Activated CD8-positive, alpha-beta memory T cell treated with anti-CD3 and anti-CD28 coated beads, Interleukin-2, amount 50 U/mL, for 48 hours (primary cell): ENCODE measurements around the gene INSL6.
"Not testable (repeated sequence)": the region's sequence is repeated elsewhere in the genome, so short reads cannot be mapped to it uniquely, and the experiment has no call there.

Source experiments
- DNase-seq: peaks from one replicate; pipeline ENCODE4 v3.0.0-alpha.2; 2020

Gene INSL6, protein sequence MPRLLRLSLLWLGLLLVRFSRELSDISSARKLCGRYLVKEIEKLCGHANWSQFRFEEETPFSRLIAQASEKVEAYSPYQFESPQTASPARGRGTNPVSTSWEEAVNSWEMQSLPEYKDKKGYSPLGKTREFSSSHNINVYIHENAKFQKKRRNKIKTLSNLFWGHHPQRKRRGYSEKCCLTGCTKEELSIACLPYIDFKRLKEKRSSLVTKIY

DNA sequence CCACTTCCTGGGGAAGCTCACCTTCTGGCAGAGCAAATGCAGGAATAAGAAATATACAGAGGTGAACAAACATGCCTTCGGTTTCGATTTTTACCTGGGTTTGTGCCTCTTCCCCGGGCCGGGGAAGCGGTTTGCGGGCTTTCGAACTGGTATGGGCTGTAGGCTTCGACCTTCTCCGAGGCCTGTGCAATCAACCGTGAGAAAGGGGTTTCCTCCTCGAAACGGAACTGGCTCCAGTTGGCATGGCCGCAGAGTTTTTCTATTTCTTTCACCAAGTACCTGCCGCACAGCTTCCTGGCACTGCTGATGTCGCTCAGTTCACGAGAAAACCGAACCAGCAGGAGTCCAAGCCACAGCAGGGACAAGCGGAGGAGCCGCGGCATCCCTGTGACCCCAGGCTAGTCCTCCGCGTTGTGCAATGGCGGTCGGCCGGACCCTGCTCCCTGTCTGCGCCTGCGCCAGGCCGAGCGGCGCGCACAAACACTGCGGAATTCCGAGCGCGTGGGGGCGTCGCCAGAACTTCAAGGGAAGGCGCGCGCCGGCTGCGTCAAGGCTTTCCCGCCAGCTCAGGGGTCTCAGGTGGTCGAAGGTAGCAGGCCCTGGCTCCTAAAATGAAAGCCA lies at the start of gene INSL6:
TSS of gene INSL6 (minus strand) at position 420 of the 621 bp plus-strand sequence. CDS start at position 383, 37 bp downstream.
- DNase-seq: no peak

DNA sequence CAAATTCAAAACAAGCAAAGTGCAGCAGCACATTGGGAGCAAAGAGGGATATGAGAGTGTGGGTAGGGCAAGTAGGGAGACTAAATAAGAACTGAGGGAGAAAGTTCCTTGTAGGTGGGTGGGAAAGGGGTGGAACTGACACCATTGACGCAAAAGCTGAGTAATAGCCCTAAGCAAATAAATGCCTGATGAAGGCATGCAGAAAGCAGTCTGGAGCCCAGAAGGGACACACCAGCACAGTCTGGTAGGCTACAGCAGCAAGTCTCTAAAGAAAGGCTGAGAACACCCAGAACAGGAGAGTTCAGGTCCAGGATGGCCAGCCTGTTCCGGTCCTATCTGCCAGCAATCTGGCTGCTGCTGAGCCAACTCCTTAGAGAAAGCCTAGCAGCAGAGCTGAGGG lies 45.8 kb upstream of the INSL6 start, which contains the start of gene INSL4:
TSS of gene INSL4 (plus strand) at position 208 of the 400 bp plus-strand sequence. CDS start at position 313, 105 bp downstream.
- DNase-seq: no peak

DNA sequence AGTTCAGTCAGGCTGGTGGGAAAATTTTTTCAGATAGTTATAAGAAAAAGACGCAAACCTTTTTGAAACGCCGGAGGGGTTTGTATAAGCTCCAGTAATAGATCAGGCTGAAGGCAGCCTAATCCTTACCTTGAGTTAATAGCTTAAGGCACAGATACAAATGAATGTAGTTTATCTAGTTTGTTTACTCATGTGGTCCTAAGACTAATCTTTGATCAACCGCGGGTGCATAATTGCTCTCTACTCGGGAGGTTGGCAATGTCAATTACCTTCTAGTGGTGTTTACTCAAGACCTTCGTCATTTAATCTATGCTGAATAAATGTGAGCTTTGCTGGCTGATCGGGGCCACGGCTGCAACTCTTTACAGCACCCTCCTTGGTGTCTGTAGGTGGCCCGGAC lies 45.1 kb upstream of the INSL6 start:
- DNase-seq: no peak

DNA sequence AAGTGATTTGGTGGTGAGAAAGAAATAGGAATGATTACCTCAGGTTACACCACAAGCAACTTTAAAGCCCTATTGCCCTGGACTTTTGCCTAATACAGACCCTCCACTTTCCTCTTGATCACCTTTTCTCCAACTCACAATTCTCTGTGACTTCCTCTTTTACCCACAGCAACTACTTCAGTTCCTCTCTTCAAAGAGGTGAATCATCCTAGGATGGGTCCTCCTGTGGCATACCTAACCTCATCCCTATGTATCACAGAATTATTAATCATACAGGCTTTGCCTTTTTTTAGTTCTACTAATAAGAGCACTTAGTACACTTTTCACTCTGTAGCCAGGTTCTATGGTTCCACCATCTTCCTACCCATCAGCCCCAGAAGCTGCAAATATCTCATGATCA lies 19.6 kb upstream of the INSL6 start:
- no peak for DNase-seq

DNA sequence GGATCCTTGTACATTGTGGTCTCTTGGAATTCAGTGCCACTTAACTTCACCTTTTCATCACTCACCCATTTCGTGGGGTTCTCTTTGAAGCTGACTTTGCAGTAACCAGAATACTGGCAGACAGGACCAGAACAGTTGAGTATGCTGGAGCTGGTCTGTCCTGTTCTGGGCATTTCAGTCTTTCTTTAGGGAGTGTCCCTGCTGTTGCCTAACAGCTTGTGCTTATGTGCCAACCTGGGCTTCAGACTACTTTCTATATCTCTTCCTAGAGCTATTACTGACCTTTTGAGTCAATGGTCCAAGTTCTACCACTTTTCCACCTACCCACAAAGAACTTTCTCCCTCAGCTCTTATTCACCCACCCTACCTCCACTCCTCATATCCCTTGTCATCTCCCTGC lies 10.0 kb upstream of the INSL6 start:
- no peak for DNase-seq

DNA sequence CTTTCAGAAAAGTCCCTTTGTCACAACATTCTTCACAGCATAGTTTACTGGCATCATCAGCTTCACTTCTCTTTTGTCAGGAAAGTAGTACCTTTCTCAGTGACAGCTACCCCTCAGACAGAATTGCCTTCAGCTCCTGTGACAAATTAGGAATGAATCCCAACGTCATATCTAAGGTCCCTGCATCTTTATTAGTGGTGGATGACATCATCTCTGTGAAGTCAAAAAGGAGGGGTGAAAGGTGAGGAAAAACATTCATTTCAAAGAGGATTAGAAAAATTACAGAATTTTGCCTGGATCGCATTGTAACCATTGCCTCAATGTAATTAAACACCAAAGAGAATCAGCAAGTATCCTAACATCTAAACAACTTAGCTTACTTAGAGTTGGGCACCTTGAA lies 7.9 kb upstream of the INSL6 start:
- DNase-seq: no peak

DNA sequence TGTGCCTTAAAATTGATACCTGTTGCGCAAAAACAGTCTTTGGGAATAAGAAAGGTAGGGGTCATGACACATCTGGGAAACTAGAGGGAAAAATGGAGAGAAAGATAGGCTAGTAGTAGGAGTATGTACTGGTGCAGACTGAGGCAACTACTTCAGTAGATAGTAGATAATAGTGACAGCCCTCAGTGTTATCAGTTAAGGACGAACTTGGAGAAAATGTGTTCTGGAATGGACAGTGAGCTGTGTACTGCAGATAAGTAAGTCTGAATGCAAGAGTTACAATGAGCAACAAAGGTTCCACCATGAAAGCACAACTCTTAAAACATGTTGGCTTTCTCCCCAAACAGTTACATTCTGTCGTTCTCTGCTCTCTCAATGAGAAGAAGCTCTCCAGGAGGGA lies 6.5 kb upstream of the INSL6 start:
- no peak for DNase-seq

DNA sequence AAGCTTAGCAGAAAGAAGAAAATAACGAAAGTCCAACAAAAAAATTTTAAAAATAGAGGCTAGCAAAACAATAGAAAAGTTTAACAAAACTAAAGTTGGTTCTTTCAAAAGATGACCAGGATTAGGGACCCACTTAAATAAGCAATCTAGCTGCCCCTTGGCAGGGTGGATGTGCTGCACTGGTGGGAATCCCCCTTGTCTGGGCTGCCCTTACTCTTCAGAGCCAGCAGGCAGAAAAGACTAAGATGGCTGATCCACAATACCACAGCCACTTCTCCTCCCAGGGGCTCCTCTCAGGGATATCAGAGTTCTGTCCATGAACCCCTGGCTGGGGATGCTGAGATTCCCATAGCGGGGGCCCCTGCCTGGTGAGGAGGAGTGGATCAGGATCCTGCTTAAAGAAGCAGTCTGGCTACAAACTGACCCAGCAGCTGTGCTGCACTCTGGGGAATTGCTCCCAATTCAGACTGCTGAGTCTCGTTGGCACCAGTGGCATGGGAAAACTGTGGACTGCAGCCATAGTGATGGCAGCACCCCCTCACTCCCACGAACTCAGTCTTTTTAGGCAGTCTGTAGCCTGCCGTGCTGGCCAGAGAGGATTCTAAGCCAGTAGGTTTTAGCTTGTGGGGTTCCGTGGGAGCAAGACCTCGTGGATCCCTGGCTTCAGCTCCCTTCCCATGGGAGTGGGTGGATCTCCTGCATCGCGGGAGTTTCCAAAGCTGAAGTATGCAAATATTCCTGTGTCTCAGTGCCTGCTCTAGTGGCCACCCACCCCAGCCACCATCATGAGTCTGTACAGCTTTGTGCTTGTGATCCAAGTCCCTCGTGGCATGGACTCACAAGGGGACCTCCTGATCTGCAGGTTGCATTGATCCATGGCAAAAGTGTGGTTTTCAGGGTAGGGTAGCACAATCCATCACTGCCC lies 2.9 kb upstream of the INSL6 start:
- no peak for DNase-seq

DNA sequence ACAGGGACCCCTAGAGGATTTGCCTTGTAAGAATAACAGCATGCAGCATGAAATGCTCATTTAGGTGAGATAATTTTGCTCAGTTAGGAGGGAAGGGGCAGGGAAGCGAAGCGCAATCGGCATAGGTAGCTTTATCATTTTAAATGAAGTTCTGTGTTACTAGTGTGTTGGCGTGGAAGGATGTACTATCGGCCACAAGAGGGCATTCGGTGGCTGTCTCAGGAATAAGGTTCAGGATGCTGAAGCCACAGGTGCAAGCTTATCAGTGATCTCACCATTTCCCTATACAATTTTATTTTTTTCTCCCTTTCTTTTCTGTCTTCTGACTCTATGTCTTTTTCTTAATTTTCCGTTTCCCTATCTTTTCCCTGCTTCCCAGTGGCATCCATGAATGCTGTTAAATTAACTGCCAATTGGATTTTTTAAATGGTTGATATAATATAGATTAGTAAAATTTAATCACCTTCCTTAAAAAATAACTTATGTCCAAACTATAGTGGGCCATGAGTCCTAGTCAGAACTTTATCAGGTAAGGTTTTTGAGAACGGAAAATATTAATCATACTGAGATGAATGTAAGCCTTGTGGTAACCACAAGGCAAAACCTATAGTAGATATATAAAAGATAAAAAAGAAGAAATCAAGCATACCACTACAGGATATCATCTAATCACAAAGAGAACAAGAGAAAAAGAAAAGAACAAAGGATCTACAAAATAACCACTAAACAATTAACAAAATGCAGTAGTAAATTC lies 1.2 kb upstream of the INSL6 start:
- no peak for DNase-seq

DNA sequence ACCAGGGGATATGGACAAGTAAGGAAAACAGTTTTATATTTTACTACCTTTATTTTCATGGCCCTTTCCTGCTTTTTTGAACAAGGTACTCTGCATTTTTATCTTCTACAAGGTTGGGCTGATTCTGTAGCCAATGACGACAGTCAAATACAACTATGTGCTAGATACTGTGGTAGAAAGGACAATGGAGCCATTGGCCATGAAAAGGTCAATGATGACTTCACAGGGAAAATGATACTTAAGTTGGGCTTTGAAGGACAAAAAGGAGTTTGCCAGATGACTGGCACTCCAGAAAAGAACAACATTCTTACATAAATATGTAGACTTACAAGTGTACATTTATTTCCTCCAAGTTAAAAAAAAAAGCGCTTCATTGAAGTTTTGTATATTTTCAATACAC lies 663 bp downstream of the INSL6 start:
- no peak for DNase-seq

DNA sequence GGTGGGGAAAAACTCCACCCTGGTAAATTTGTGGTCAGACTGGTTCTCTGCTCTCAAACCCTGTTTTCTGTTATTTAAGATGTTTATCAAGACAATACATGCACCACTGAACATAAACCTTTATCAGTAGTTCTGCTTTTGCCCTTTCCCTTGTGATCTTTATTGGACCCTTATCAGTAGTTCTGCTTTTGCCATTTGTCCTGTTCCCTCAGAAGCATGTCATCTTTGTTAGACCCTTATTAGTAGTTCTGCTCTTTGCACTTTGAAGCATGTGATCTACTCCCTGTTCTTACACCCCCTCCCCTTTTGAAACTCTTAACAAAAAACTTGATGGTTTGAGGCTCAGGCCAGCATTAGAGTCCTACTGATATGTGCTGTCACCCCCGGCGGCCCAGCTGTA lies 4.8 kb downstream of the INSL6 start:
- not testable (repeated sequence) for DNase-seq

DNA sequence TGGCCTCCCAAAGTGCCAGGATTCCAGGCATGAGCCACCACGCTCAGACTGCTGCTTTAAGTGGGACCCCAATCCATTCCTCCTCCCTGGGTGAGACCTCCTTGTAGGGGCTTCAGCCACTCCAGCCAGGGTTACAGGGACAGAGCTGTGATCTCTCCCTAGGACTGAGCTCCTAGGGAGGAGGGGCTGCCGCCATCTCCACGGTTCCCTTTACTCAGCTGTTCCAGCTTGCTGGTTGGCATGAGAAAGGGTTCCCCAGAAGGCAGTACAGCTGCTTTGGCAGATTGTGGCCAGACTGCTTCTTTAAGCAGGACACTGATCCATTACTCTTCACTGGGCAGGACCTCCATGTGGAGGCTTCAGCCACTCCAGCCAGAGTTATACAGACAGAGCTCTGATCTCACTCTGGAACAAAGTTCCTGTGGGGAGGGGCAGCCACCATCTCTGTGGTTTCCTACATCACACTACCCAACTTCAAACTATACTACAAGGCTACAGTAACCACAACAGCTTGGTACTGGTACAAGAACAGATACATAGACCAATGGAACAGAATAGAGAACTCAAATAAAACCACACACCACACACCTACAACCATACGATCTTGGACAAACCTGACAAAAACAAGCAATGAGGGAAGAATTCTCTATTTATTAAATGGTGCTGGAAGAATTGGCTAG lies 7.2 kb downstream of the INSL6 start:
- DNase-seq: no peak

DNA sequence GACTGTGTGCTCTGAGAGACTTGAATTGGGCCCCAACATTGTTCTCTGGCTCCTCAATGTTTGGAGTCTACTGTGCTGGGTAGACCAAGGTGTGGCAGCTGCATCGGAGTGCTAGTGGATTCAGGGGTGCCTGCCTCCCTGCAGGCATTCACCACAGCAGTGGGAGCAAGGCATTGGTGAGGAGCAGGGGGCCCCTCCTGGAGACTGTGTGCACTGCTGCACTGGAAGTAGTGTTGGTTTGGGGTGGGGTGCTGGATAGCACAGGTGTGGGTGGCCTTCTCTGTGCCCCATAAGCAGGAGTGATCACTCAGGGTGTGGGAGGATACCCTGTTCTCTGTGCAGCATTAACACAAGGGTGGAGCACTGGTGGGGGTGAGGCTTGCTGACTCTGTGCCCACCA lies 39.2 kb downstream of the INSL6 start:
- DNase-seq: no peak

DNA sequence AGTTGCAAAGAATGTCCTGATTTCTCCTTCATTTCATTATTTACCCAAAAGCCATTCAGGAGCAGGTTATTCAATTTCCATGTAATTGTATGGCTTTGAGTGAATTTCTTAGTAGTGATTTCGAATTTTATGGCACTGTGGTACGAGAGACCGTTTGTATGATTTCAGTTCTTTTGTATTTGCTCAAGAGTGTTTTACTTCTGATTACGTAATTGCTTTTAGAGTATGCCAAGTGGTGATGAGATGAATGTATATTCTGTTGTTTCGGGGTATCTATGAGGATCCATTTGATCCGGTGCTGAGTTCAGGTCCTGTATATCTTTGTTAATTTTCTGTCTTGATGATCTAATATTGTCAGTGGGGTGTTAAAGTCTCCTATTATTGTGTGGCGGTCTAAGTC lies 41.2 kb downstream of the INSL6 start:
- DNase-seq: no peak

DNA sequence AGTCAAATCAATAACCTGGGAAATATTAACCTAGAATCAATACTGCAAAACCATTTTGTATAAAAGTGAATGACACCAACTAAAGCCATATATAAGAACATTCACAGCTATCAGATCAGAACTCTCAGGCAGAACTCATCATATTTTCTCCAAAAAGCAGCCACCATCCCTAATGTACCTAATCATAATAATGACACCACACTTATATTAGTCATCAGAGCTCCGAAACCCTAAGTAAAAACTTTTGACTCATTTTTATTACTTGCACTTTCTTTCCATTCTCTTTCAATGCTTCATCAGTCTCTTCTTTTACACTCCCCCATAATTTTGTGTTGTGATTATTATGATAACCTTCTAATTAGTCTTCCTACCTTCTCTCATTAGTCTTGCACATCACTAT lies 45.3 kb downstream of the INSL6 start:
- no peak for DNase-seq

DNA sequence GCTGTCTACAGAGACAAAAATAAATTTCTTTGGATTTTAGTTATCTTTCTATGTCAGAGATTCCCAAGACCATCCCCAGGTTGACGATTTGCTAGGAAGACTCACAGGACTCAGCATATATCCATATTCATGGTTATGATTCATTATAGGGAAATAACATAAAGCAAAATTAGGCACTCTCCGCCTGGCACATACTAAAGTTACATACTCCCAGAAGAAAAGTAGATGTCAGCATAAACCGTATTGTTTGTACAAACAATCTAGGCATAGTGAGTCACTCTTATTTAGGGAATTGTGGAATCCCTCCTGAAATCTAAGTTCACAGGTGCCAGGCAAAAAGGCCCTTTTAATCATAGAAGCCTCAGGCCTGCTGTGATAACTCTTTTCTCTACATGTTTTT lies 62.9 kb downstream of the INSL6 start:
- DNase-seq: no peak

DNA sequence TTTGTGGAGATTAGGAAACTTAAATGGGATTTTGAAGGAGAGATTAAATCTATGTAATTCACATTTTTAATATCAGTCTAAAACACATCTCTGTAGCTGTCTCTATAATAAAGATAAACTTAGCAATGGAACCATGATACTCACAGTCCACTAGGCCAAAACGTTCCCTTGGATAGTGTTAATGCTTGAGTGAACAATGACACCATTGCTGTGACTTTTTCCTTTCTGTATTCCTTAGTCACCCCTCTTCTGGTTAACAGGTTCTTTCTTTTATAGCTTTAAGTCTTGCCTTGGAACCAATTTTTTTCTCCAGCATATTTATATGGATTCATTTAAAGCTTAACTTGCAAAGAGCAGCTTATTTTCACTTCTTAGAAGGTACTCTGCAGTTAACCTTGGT lies 63.3 kb downstream of the INSL6 start:
- no peak for DNase-seq

DNA sequence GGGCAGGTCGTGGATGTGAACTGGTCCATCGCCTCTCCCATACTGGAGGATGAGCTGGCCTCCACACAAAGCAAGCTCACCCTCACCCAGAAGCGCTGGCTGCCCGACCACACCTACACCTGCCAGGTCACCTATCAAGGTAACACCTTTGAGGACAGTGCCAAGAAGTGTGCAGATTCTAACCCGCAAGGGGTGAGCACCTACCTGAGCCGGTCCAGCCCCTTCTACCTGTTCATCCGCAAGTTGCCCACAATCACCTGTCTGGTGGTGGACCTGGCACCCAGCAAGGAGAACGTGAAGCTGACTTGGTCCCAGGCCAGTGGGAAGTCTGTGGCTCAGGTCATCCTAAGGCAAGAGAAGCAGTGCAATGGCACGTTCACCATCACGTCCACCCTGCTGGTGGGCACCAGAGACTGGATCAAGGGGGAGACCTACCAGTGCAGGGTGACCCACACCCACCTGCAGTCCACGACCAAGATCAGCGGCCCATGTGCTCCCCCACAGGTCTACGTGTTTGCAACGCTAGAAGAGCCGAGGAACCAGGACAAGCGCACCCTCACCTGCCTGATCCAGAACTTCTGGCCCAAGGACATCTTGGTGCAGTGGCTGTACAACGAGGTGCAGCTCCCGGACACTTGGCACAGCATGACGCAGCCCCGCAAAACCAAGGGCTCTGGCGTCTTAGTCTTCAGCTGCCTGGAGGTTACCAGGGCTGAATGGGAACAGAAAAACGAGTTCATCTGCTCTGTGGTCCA lies 71.3 kb downstream of the INSL6 start:
- no peak for DNase-seq
